C4-2B (cell line): ENCODE measurements around the gene GOLPH3.

Source experiments
- CTCF ChIP-seq: fragments of 450-650 bp; conservative IDR thresholded peaks from 2 replicates; pipeline ENCODE4 v1.5.1; 2017; ENCODE audit warnings: mild to moderate bottlenecking
- ZFX ChIP-seq: fragments of 450-650 bp; IDR thresholded peaks from 2 replicates; pipeline ENCODE4 v1.6.1; 2017

GRCh38 chr5:32217886-32218396 is 43.8 kb upstream of the GOLPH3 start:
- no peak for TF ChIP-seq CTCF
- no peak for TF ChIP-seq ZFX
